Naive thymus-derived CD4-positive, alpha-beta T cell (primary cell): ENCODE measurements around the gene LHX4. TPM values are rescaled to one million over a fixed set of nuclear protein-coding genes. Genes with fewer than 3 reads are reported as not detected.

ENCODE experiments used
- ATAC-seq: fragments of 150-1000 bp; cut with Tn5 transposase; 2 replicates; pipeline ENCODE4 v1.10.0; 2021; ENCODE audit warnings: mild to moderate bottlenecking, moderate library complexity
- CTCF ChIA-PET: fragments of 350-600 bp; sonication (Branson Sonifier 250); formaldehyde crosslinking; loops from one replicate; lab custom pipeline; 2021; ENCODE audit warnings: antibody characterized with exemption; lab: Charles Lee
- POLR2A ChIA-PET: fragments of 350-600 bp; sonication (Branson Sonifier 250); formaldehyde crosslinking; loops from one replicate; lab custom pipeline; 2021; ENCODE audit warnings: antibody characterized with exemption, inconsistent platforms; lab: Charles Lee
- DNase-seq, 9 donors: peaks; one replicate each; pipeline versions ENCODE4 v3.0.0 to v3.0.0-alpha.2; 2020 to 2022; ENCODE audit warnings: mixed read lengths in 1 of 9
- H3K27ac ChIP-seq: one replicate; pipeline ENCODE4 v1.7.0; 2013; ENCODE audit warnings: mild to moderate bottlenecking, low read depth, low read length, moderate library complexity
- H3K27me3 ChIP-seq, 2 donors: one replicate each; pipeline ENCODE4 v1.7.0; 2013; ENCODE audit warnings: low read length in 2 of 2, mild to moderate bottlenecking in 2 of 2, moderate library complexity in 2 of 2; ENCODE audit not compliant: control insufficient read depth in 2 of 2, insufficient read depth in 2 of 2
- H3K36me3 ChIP-seq, 3 experiments: 1 replicate in 2 of 3; 2 replicates in 1 of 3; pipeline ENCODE4 v1.7.0; 2013; ENCODE audit warnings: low read length in 3 of 3, mild to moderate bottlenecking in 3 of 3, moderate library complexity in 1 of 3; ENCODE audit not compliant: insufficient read depth in 3 of 3, control insufficient read depth in 2 of 3
- H3K4me1 ChIP-seq, 2 donors: one replicate each; pipeline ENCODE4 v1.7.0; 2013; ENCODE audit warnings: low read length in 2 of 2, mild to moderate bottlenecking in 2 of 2, moderate library complexity in 1 of 2; ENCODE audit not compliant: control insufficient read depth in 2 of 2, insufficient read depth in 2 of 2
- H3K4me3 ChIP-seq: 2 replicates; pipeline ENCODE4 v1.7.0; 2013; ENCODE audit warnings: mild to moderate bottlenecking, low read length
- H3K9me3 ChIP-seq, 3 experiments: 1 replicate in 2 of 3; 2 replicates in 1 of 3; pipeline ENCODE4 v1.7.0; 2013; ENCODE audit warnings: low read length in 3 of 3; ENCODE audit not compliant: control insufficient read depth in 2 of 3
- H3K27ac Mint-ChIP-seq, 9 donors: one replicate each; pipeline ENCODE4 v1.8.0; 2020 to 2022; ENCODE audit warnings: mixed read lengths in 9 of 9, mild to moderate bottlenecking in 8 of 9, moderate library complexity in 5 of 9, inconsistent platforms in 2 of 9
- H3K27me3 Mint-ChIP-seq, 5 donors: one replicate each; pipeline ENCODE4 v1.8.0; 2021 to 2022; ENCODE audit warnings: mixed read lengths in 5 of 5, mild to moderate bottlenecking in 1 of 5
- H3K36me3 Mint-ChIP-seq, 5 donors: one replicate each; pipeline ENCODE4 v1.8.0; 2020 to 2022; ENCODE audit warnings: mixed read lengths in 5 of 5, mild to moderate bottlenecking in 3 of 5, inconsistent platforms in 1 of 5
- H3K4me1 Mint-ChIP-seq, 7 donors: one replicate each; pipeline ENCODE4 v1.8.0; 2020 to 2022; ENCODE audit warnings: mixed read lengths in 7 of 7, mild to moderate bottlenecking in 3 of 7, inconsistent platforms in 1 of 7
- H3K4me3 Mint-ChIP-seq, 10 donors: one replicate each; pipeline ENCODE4 v1.8.0; 2020 to 2022; ENCODE audit warnings: mild to moderate bottlenecking in 10 of 10, mixed read lengths in 10 of 10, moderate library complexity in 6 of 10, inconsistent platforms in 2 of 10
- H3K9me3 Mint-ChIP-seq, 11 donors: one replicate each; pipeline ENCODE4 v1.8.0; 2020 to 2022; ENCODE audit warnings: mixed read lengths in 11 of 11, mild to moderate bottlenecking in 4 of 11, inconsistent platforms in 1 of 11, moderate library complexity in 1 of 11
- intact Hi-C, 2 donors: fragments of 100-400 bp; cut with micrococcal nuclease; formaldehyde crosslinking; loops; one replicate each; pipeline ENCODE4 v1.15.1; 2023
- polyA plus RNA-seq, 2 donors: library from polyadenylated mRNA; unstranded; fragments of 300-500 nt; fragmentation: Illumina TruSeq; gene quantifications; one replicate each; pipeline ENCODE4 v1.2.3, GENCODE V29; 2021
- total RNA-seq, 6 experiments: library from RNA in 5 of 6; stranded (reverse) in 5 of 6; gene quantifications; 1 replicate in 5 of 6; 2 replicates in 1 of 6; pipeline ENCODE4 v1.2.3 and lab custom pipeline; 2021 to 2026

Gene LHX4
- total and polyA plus RNA-seq, 7 experiments from 2014 or later = 0.07 to 0.58 (median 0.24) TPM; not detected in 4

- Histone ChIP-seq H3K9me3 (no peaks in the 10 kb centered on the region), H3K4me3 (no peak overlapping the region), H3K27me3 (no peaks in the 10 kb centered on the region), H3K27ac (no peak overlapping the region), H3K36me3 (peaks cover 0 to 15% (median 0%) of the 10 kb centered on the region in 3 experiments), H3K4me1 (no peaks in the 10 kb centered on the region)
- peaks cover 0 to 4% (median under 1%) of the 10 kb centered on the region in 7 donors for H3K4me1 Mint-ChIP-seq
- DNase-seq (no peak), ATAC-seq (no peak)
- intact Hi-C loops = no loop called here
- peaks cover 0 to 58% (median 25%) of the 10 kb centered on the region in 5 donors for H3K36me3 Mint-ChIP-seq
- no peaks in the 10 kb centered on the region for H3K27me3 Mint-ChIP-seq
- ChIA-PET CTCF (no interaction called here), POLR2A (interaction anchor here (1.2 kb wide), 1 partner anchor 10 kb away, joined by 3 read pairs; no protein-coding TSS in a partner anchor)
- H3K27ac Mint-ChIP-seq = peak overlapping the region in 1 of 9 donors; percentile 41
- H3K9me3 Mint-ChIP-seq = no peaks in the 10 kb centered on the region
- H3K4me3 Mint-ChIP-seq = no peak overlapping the region
These were observed 53.0 kb downstream of the LHX4 start for GRCh38 chr1:180283098-180283497.

- Histone ChIP-seq H3K9me3 (no peaks in the 10 kb centered on the region), H3K27me3 (no peaks in the 10 kb centered on the region), H3K4me1 (no peaks in the 10 kb centered on the region), H3K27ac (no peak overlapping the region), H3K4me3 (no peak overlapping the region), H3K36me3 (peaks cover 0 to 8% (median 0%) of the 10 kb centered on the region in 3 experiments)
- Mint-ChIP-seq H3K4me1 (peaks cover 9 to 34% (median 27%) of the 10 kb centered on the region in 7 donors), H3K9me3 (no peaks in the 10 kb centered on the region), H3K27ac (no peak overlapping the region), H3K4me3 (no peak overlapping the region), H3K27me3 (no peaks in the 10 kb centered on the region), H3K36me3 (peaks cover 7 to 44% (median 21%) of the 10 kb centered on the region in 5 donors)
- ATAC-seq (no peak), DNase-seq (no peak)
- ChIA-PET CTCF (no interaction called here), POLR2A (no interaction called here)
- intact Hi-C loops = no loop called here
These were observed 56.4 kb downstream of the LHX4 start for GRCh38 chr1:180286417-180286816.

GRCh38 chr1:180287988-180288705, 58.1 kb downstream of the LHX4 start:
- ATAC-seq = no peak
- ChIA-PET CTCF (no interaction called here), POLR2A (no interaction called here)
- Histone ChIP-seq H3K36me3 (peaks cover 0 to 8% (median 0%) of the 10 kb centered on the region in 3 experiments), H3K9me3 (no peaks in the 10 kb centered on the region), H3K4me3 (no peak overlapping the region), H3K4me1 (no peaks in the 10 kb centered on the region), H3K27me3 (no peaks in the 10 kb centered on the region), H3K27ac (no peak overlapping the region)
- Mint-ChIP-seq H3K36me3 (peaks cover 7 to 30% (median 19%) of the 10 kb centered on the region in 5 donors), H3K4me1 (peaks cover 13 to 45% (median 32%) of the 10 kb centered on the region in 7 donors), H3K27me3 (no peaks in the 10 kb centered on the region), H3K4me3 (no peak overlapping the region), H3K9me3 (peaks cover 0 to 8% (median 0%) of the 10 kb centered on the region in 11 donors), H3K27ac (peak overlapping the region in 2 of 9 donors; percentile 26 to 61)
- no peak for DNase-seq
- intact Hi-C loops = no loop called here

GRCh38 chr1:180288940-180289339, 58.9 kb downstream of the LHX4 start:
- CTCF ChIA-PET = no interaction called here
- DNase-seq = no peak
- no peaks in the 10 kb centered on the region for H3K27me3 Mint-ChIP-seq
- peaks cover 0 to 8% (median 2%) of the 10 kb centered on the region in 11 donors for H3K9me3 Mint-ChIP-seq
- H3K27ac ChIP-seq = no peak overlapping the region
- peaks cover 13 to 45% (median 32%) of the 10 kb centered on the region in 7 donors for H3K4me1 Mint-ChIP-seq
- peaks cover 7 to 27% (median 19%) of the 10 kb centered on the region in 5 donors for H3K36me3 Mint-ChIP-seq
- intact Hi-C loops = no loop called here
- H3K36me3 ChIP-seq = peaks cover 0 to 8% (median 0%) of the 10 kb centered on the region in 3 experiments
- H3K27me3 ChIP-seq = no peaks in the 10 kb centered on the region
- peak overlapping the region in 4 of 10 donors; percentile 7 to 29 (median 16) for H3K4me3 Mint-ChIP-seq
- H3K4me1 ChIP-seq = no peaks in the 10 kb centered on the region
- POLR2A ChIA-PET = no interaction called here
- peak overlapping the region in 7 of 9 donors; percentile 20 to 63 (median 48) for H3K27ac Mint-ChIP-seq
- peaks cover 0 to 3% (median 0%) of the 10 kb centered on the region in 3 experiments for H3K9me3 ChIP-seq
- no peak overlapping the region for H3K4me3 ChIP-seq
- ATAC-seq = no peak

- POLR2A ChIA-PET = no interaction called here
- H3K27me3 Mint-ChIP-seq = no peaks in the 10 kb centered on the region
- CTCF ChIA-PET = no interaction called here
- Histone ChIP-seq H3K27me3 (no peaks in the 10 kb centered on the region), H3K36me3 (peaks cover 0 to 8% (median 0%) of the 10 kb centered on the region in 3 experiments), H3K9me3 (peaks cover 0 to 4% (median 0%) of the 10 kb centered on the region in 3 experiments), H3K4me3 (no peak overlapping the region), H3K4me1 (no peaks in the 10 kb centered on the region), H3K27ac (no peak overlapping the region)
- peak overlapping the region in 6 of 9 donors; percentile 2 to 65 (median 35) for H3K27ac Mint-ChIP-seq
- ATAC-seq = no peak
- peaks cover 0 to 14% (median 4%) of the 10 kb centered on the region in 11 donors for H3K9me3 Mint-ChIP-seq
- DNase-seq = no peak
- intact Hi-C loops = no loop called here
- H3K4me3 Mint-ChIP-seq = peak overlapping the region in 4 of 10 donors; percentile 1 to 52 (median 20)
- H3K4me1 Mint-ChIP-seq = peaks cover 13 to 45% (median 36%) of the 10 kb centered on the region in 7 donors
- H3K36me3 Mint-ChIP-seq = peaks cover 3 to 25% (median 24%) of the 10 kb centered on the region in 5 donors
These were observed 60.4 kb downstream of the LHX4 start for GRCh38 chr1:180290265-180291001.

GRCh38 chr1:180291004-180291403, 60.9 kb downstream of the LHX4 start:
- Histone ChIP-seq H3K4me3 (no peak overlapping the region), H3K27me3 (no peaks in the 10 kb centered on the region), H3K4me1 (no peaks in the 10 kb centered on the region), H3K36me3 (peaks cover 0 to 8% (median 0%) of the 10 kb centered on the region in 3 experiments), H3K9me3 (peaks cover 0 to 4% (median 0%) of the 10 kb centered on the region in 3 experiments), H3K27ac (no peak overlapping the region)
- H3K27ac Mint-ChIP-seq = peak overlapping the region in 2 of 9 donors; percentile 9 to 44
- H3K36me3 Mint-ChIP-seq = peaks cover 3 to 27% (median 25%) of the 10 kb centered on the region in 5 donors
- ATAC-seq (no peak), DNase-seq (no peak)
- intact Hi-C loops = no loop called here
- H3K27me3 Mint-ChIP-seq = no peaks in the 10 kb centered on the region
- ChIA-PET CTCF (no interaction called here), POLR2A (no interaction called here)
- peaks cover 17 to 50% (median 40%) of the 10 kb centered on the region in 7 donors for H3K4me1 Mint-ChIP-seq
- H3K4me3 Mint-ChIP-seq = peak overlapping the region in 1 of 10 donors; percentile 2
- H3K9me3 Mint-ChIP-seq = peaks cover 0 to 14% (median 4%) of the 10 kb centered on the region in 11 donors
